Measurements from ENCODE around the gene STXBP3. TPM values are rescaled to one million over a fixed set of nuclear protein-coding genes. Genes with fewer than 3 reads are reported as not detected.
A peak's percentile ranks its signal among the peaks of the same experiment; 100 is the strongest.

The STXBP3 gene
- total RNA-seq, 1 donor: 68.4 TPM

DNA sequence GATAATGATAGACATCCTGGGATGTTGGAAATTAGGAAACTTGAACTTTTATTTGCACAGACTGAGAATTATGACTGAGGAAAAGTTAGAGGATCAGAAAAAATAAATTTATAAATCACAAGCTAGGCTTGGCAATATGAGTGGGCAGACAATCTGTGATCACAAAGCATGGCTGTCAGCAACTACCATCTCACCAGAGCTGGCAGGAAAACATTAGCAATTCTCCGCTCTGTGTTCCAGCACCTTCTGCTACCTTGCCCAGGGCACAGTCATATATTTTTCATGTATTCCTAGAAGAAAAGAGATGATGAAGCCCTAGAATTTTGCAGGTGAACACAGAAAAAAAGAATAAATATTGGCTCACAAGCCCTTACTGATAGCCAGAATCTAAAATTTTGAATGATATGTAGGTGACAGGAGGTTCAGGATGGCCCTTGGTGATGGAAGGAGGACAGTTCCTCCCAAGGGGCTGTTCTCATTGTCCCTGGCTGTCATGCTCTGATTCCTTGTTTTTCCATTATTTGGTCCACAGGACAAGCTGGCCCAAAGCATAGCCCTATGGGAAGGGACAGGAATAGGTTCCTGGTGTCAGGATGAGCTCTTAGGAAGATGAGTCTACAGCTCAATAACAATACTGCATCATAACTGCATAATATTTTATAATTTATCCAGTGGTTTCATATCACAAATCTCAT lies 12.2 kb upstream of the STXBP3 start:
- Histone ChIP-seq H3K4me2 (ENCODE audit: insufficient read depth, low read length) (no peak overlapping the region), H4K20me1 (ENCODE audit: insufficient read depth, low read length) (no peaks in the 10 kb centered on the region), H3K27ac (ENCODE audit: low read depth, low read length) (no peak overlapping the region), H3K4me1 (ENCODE audit: insufficient read depth, low read length) (peaks cover 4% of the 10 kb centered on the region), H2AFZ (ENCODE audit: low read length) (no peak overlapping the region), H3K36me3 (ENCODE audit: insufficient read depth, low read length) (no peaks in the 10 kb centered on the region), H3K27me3 (ENCODE audit: insufficient read depth, low read length) (peaks cover 2% of the 10 kb centered on the region), H3K4me3 (ENCODE audit: insufficient read depth, low read length) (no peak overlapping the region), H3K79me2 (ENCODE audit: insufficient read depth, low read length) (no peaks in the 10 kb centered on the region), H3K9me3 (ENCODE audit: low read depth, low read length) (no peaks in the 10 kb centered on the region)
- no peak for TF ChIP-seq CTCF (IDR thresholded peaks at IDR 0.05; ENCODE audit: extremely low read depth, low read depth, low read length)
- no peak for DNase-seq (ENCODE audit: insufficient read length, low spot score, missing footprints)

- Histone ChIP-seq H4K20me1 (ENCODE audit: insufficient read depth, low read length) (no peaks in the 10 kb centered on the region), H3K79me2 (ENCODE audit: insufficient read depth, low read length) (peaks cover under 1% of the 10 kb centered on the region), H3K27me3 (ENCODE audit: insufficient read depth, low read length) (no peaks in the 10 kb centered on the region), H3K9me3 (ENCODE audit: low read depth, low read length) (no peaks in the 10 kb centered on the region), H3K27ac (ENCODE audit: low read depth, low read length) (no peak overlapping the region), H3K4me3 (ENCODE audit: insufficient read depth, low read length) (no peak overlapping the region), H2AFZ (ENCODE audit: low read length) (no peak overlapping the region), H3K36me3 (ENCODE audit: insufficient read depth, low read length) (no peaks in the 10 kb centered on the region), H3K4me1 (ENCODE audit: insufficient read depth, low read length) (no peaks in the 10 kb centered on the region), H3K4me2 (ENCODE audit: insufficient read depth, low read length) (no peak overlapping the region)
- DNase-seq (ENCODE audit: insufficient read length, low spot score, missing footprints): no peak
- no peak for TF ChIP-seq CTCF (IDR thresholded peaks at IDR 0.05; ENCODE audit: extremely low read depth, low read depth, low read length)
These were observed 4.2 kb upstream of the STXBP3 start for GRCh38 chr1:108742253-108742652.

DNA sequence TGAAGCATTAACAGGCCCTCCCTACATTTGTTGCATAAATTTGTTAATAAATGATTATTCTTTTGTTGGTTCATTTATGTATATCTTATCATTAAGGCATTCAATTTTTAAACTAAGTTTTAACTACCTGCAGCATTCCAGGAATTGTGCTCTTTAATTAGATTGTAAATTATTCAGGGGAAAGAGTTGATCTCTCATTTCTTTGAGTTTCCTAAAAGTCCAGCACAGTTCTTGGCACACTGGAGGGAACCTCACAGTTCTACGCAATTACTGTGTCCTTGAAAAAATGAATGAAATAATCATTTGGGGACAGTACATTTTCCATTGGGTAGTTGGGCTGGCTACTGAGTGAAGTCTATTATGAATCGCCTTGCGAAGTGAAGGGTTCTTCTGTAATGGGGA lies 493 bp upstream of the STXBP3 start:
- H3K79me2 ChIP-seq (ENCODE audit: insufficient read depth, low read length): peaks cover 37% of the 10 kb centered on the region
- H3K4me2 ChIP-seq (ENCODE audit: insufficient read depth, low read length): peak overlapping the region; percentile 22
- H3K36me3 ChIP-seq (ENCODE audit: insufficient read depth, low read length): peaks cover 4% of the 10 kb centered on the region
- peak overlapping the region; percentile 81 for H2AFZ ChIP-seq (ENCODE audit: low read length)
- H4K20me1 ChIP-seq (ENCODE audit: insufficient read depth, low read length): peaks cover 16% of the 10 kb centered on the region
- peak overlapping the region; percentile 93 for H3K27ac ChIP-seq (ENCODE audit: low read depth, low read length)
- no peaks in the 10 kb centered on the region for H3K27me3 ChIP-seq (ENCODE audit: insufficient read depth, low read length)
- H3K4me3 ChIP-seq (ENCODE audit: insufficient read depth, low read length): peak overlapping the region; percentile 91
- no peak for DNase-seq (ENCODE audit: insufficient read length, low spot score, missing footprints)
- H3K4me1 ChIP-seq (ENCODE audit: insufficient read depth, low read length): peaks cover 3% of the 10 kb centered on the region
- no peak for TF ChIP-seq CTCF (IDR thresholded peaks at IDR 0.05; ENCODE audit: extremely low read depth, low read depth, low read length)
- no peaks in the 10 kb centered on the region for H3K9me3 ChIP-seq (ENCODE audit: low read depth, low read length)

DNA sequence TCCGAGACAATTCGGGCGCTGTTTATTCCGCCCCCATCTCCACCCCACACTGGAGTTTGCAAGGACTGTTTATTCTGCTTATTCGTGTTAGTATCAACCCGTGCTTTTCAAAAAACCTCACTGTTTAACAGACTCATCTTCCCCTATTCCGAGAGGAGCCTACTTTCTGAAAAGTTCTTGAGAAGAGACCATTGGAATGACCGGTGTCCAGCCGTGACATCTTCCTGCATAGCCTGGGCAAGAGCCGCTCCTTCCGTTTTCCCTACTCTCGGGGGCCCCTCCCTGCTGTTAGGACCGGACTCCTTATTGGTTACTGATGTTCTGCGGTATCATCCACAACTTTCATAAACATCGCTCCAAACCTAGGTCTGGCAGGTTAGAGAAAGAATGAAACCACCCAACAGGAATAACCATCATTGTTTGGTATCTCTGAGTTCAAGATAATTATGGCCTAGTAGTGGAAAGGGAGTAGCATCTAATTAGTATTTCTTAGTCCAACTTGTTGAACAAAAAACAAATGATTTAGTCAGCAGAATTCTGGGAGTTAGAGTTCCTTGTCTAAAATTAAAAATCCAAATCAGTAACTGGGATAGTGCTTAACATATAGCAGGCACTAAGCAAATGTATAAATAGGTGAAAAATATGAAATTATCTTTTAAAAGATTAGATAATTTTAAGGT lies 837 bp downstream of the STXBP3 start:
- peak overlapping the region; percentile 94 for H3K4me2 ChIP-seq (ENCODE audit: insufficient read depth, low read length)
- TF ChIP-seq CTCF (IDR thresholded peaks at IDR 0.05; ENCODE audit: extremely low read depth, low read depth, low read length): no peak
- H4K20me1 ChIP-seq (ENCODE audit: insufficient read depth, low read length): peaks cover 19% of the 10 kb centered on the region
- DNase-seq (ENCODE audit: insufficient read length, low spot score, missing footprints): peak; percentile 93
- H3K9me3 ChIP-seq (ENCODE audit: low read depth, low read length): no peaks in the 10 kb centered on the region
- H2AFZ ChIP-seq (ENCODE audit: low read length): peak overlapping the region; percentile 93
- H3K27me3 ChIP-seq (ENCODE audit: insufficient read depth, low read length): no peaks in the 10 kb centered on the region
- peaks cover 8% of the 10 kb centered on the region for H3K36me3 ChIP-seq (ENCODE audit: insufficient read depth, low read length)
- peaks cover 3% of the 10 kb centered on the region for H3K4me1 ChIP-seq (ENCODE audit: insufficient read depth, low read length)
- peak overlapping the region; percentile 91 for H3K4me3 ChIP-seq (ENCODE audit: insufficient read depth, low read length)
- H3K79me2 ChIP-seq (ENCODE audit: insufficient read depth, low read length): peaks cover 43% of the 10 kb centered on the region
- peak overlapping the region; percentile 93 for H3K27ac ChIP-seq (ENCODE audit: low read depth, low read length)
